GM19099 (cell line): ENCODE measurements around the gene HYKK.

Experiments
- POLR2A ChIP-seq: IDR thresholded peaks from 3 replicates; pipeline ENCODE4 v1.6.1; 2011; ENCODE audit warnings: low read depth; ENCODE audit not compliant: insufficient read length; ENCODE audit errors: extremely low read depth

HYKK gene

GRCh38 chr15:78506971-78507830 lies at the start of gene HYKK:
Gene HYKK, plus strand, starts transcription at chr15:78507577. Its CDS starts 5,512 bp downstream, at chr15:78513089.
- TF ChIP-seq POLR2A: peak; percentile 49

- TF ChIP-seq POLR2A: no peak
Observed at GRCh38 chr15:78460737-78461136, 46.6 kb upstream of the HYKK start.

GRCh38 chr15:78461171-78461888 lies 46.0 kb upstream of the HYKK start:
- no peak for TF ChIP-seq POLR2A

GRCh38 chr15:78469031-78469430 lies 38.3 kb upstream of the HYKK start:
- no peak for TF ChIP-seq POLR2A

GRCh38 chr15:78477295-78477694 lies 30.1 kb upstream of the HYKK start:
- no peak for TF ChIP-seq POLR2A

GRCh38 chr15:78479650-78480049 lies 27.7 kb upstream of the HYKK start:
- TF ChIP-seq POLR2A: no peak

- no peak for TF ChIP-seq POLR2A
Observed at GRCh38 chr15:78481917-78482316, 25.5 kb upstream of the HYKK start.

- no peak for TF ChIP-seq POLR2A
Observed at GRCh38 chr15:78492872-78493271, 14.5 kb upstream of the HYKK start.

GRCh38 chr15:78501857-78502256 lies 5.5 kb upstream of the HYKK start:
- no peak for TF ChIP-seq POLR2A

- TF ChIP-seq POLR2A: no peak
Observed at GRCh38 chr15:78502641-78503040, 4.7 kb upstream of the HYKK start.

GRCh38 chr15:78507831-78508160 lies 419 bp downstream of the HYKK start:
- no peak for TF ChIP-seq POLR2A

- TF ChIP-seq POLR2A: no peak
Observed at GRCh38 chr15:78508272-78508671, 895 bp downstream of the HYKK start.

- TF ChIP-seq POLR2A: no peak
Observed at GRCh38 chr15:78509726-78510312, 2.4 kb downstream of the HYKK start.

GRCh38 chr15:78524230-78524629 lies 16.9 kb downstream of the HYKK start:
- no peak for TF ChIP-seq POLR2A

GRCh38 chr15:78527325-78527724 lies 19.9 kb downstream of the HYKK start:
- TF ChIP-seq POLR2A: no peak

- no peak for TF ChIP-seq POLR2A
Observed at GRCh38 chr15:78533331-78533730, 26.0 kb downstream of the HYKK start.
